CD4-positive, alpha-beta T cell (primary cell): Measurements from ENCODE around the gene PCSK1. TPM values are rescaled to one million over a fixed set of nuclear protein-coding genes. Genes with fewer than 3 reads are reported as not detected.

Experiments
- ATAC-seq: fragments of 200-7000 bp; cut with Tn5 transposase; one replicate; pipeline ENCODE4 v1.10.0; 2022; ENCODE audit warnings: mild to moderate bottlenecking; ENCODE audit not compliant: poor library complexity
- CTCF ChIA-PET: fragments of 350-600 bp; sonication (Branson Sonifier 250); formaldehyde crosslinking; loops from one replicate; lab custom pipeline; 2021; ENCODE audit warnings: antibody characterized with exemption, inconsistent platforms; lab: Charles Lee
- POLR2A ChIA-PET: fragments of 350-600 bp; sonication (Branson Sonifier 250); formaldehyde crosslinking; loops from one replicate; lab custom pipeline; 2021; ENCODE audit warnings: antibody characterized with exemption, inconsistent platforms; lab: Charles Lee
- DNase-seq, 14 experiments: peaks; one replicate each; pipeline ENCODE4 v3.0.0-alpha.2; 2013 to 2020; ENCODE audit warnings: mixed read lengths in 2 of 14
- H3K27ac ChIP-seq, 2 donors: one replicate each; pipeline versions ENCODE4 v1.5.1 to v1.7.0; 2013; ENCODE audit warnings: low read length in 2 of 2, low read depth in 1 of 2, mild to moderate bottlenecking in 1 of 2
- H3K27me3 ChIP-seq, 2 experiments: 1 replicate in 1 of 2; 2 replicates in 1 of 2; pipeline versions ENCODE4 v1.6.1 to v1.7.0; 2013; ENCODE audit warnings: low read length in 2 of 2, control low read depth in 1 of 2, mild to moderate bottlenecking in 1 of 2, moderate library complexity in 1 of 2; ENCODE audit not compliant: insufficient read depth in 2 of 2, control insufficient read depth in 1 of 2
- H3K36me3 ChIP-seq: one replicate; pipeline ENCODE4 v1.6.1; 2013; ENCODE audit warnings: low read length, control low read depth; ENCODE audit not compliant: insufficient read depth
- H3K4me1 ChIP-seq: one replicate; pipeline ENCODE4 v1.6.1; 2013; ENCODE audit warnings: low read length, control low read depth; ENCODE audit not compliant: insufficient read depth
- H3K4me3 ChIP-seq: one replicate; pipeline ENCODE4 v1.5.1; 2013; ENCODE audit warnings: mild to moderate bottlenecking, low read length, moderate library complexity
- H3K9me3 ChIP-seq, 2 experiments: 1 replicate in 1 of 2; 2 replicates in 1 of 2; pipeline versions ENCODE4 v1.6.1 to v1.7.0; 2013; ENCODE audit warnings: low read length in 2 of 2, mild to moderate bottlenecking in 2 of 2, control low read depth in 1 of 2, moderate library complexity in 1 of 2; ENCODE audit not compliant: control insufficient read depth in 1 of 2, insufficient read depth in 1 of 2
- H3K27ac Mint-ChIP-seq: one replicate; pipeline ENCODE4 v1.8.0; 2020; ENCODE audit warnings: mixed read lengths
- H3K27me3 Mint-ChIP-seq: one replicate; pipeline ENCODE4 v1.8.0; 2021; ENCODE audit warnings: mixed read lengths
- H3K36me3 Mint-ChIP-seq: one replicate; pipeline ENCODE4 v1.8.0; 2021; ENCODE audit warnings: low read depth, mixed read lengths
- H3K4me1 Mint-ChIP-seq: one replicate; pipeline ENCODE4 v1.8.0; 2021; ENCODE audit warnings: low read depth, mixed read lengths
- H3K4me3 Mint-ChIP-seq: one replicate; pipeline ENCODE4 v1.8.0; 2020; ENCODE audit warnings: mild to moderate bottlenecking, mixed read lengths
- H3K9me3 Mint-ChIP-seq: one replicate; pipeline ENCODE4 v1.8.0; 2020; ENCODE audit warnings: mixed read lengths
- CTCF ChIP-seq: fragments of 200-600 bp; IDR thresholded peaks from one replicate; pipeline ENCODE4 v1.8.0; 2022; ENCODE audit warnings: antibody characterized with exemption, mild to moderate bottlenecking
- intact Hi-C, 2 experiments: fragments of 100-400 bp; cut with DNase I in 1 of 2; cut with micrococcal nuclease in 1 of 2; formaldehyde crosslinking; loops; one replicate each; pipeline versions ENCODE4 v1.15.1 to v1.9.0; 2023 to 2025; cut with DNase I, micrococcal nuclease
- total RNA-seq, 174 experiments: library from RNA in 2 of 174; stranded (reverse) in 2 of 174; gene quantifications; one replicate each; pipeline ENCODE4 v1.2.3 and lab custom pipeline; 2021 to 2026

The PCSK1 gene
- total RNA-seq, 2 experiments from 2014 or later: not detected

GRCh38 chr5:96415897-96416296 lies 17.2 kb downstream of the PCSK1 start:
- no peaks in the 10 kb centered on the region for H3K9me3 ChIP-seq
- intact Hi-C loops: no loop called here
- peaks cover 7% of the 10 kb centered on the region in 2 experiments for H3K27me3 ChIP-seq
- H3K9me3 Mint-ChIP-seq: no peaks in the 10 kb centered on the region
- H3K4me3 Mint-ChIP-seq: no peak overlapping the region
- H3K4me1 Mint-ChIP-seq: no peaks in the 10 kb centered on the region
- no peak overlapping the region for H3K4me3 ChIP-seq
- peaks cover 16% of the 10 kb centered on the region for H3K27me3 Mint-ChIP-seq
- TF ChIP-seq CTCF: no peak
- H3K36me3 Mint-ChIP-seq: no peaks in the 10 kb centered on the region
- H3K4me1 ChIP-seq: no peaks in the 10 kb centered on the region
- no peak overlapping the region for H3K27ac ChIP-seq
- ChIA-PET CTCF (no interaction called here), POLR2A (no interaction called here)
- H3K27ac Mint-ChIP-seq: no peak overlapping the region
- no peak for DNase-seq
- ATAC-seq: no peak
- no peaks in the 10 kb centered on the region for H3K36me3 ChIP-seq

GRCh38 chr5:96412868-96413449 lies 20.1 kb downstream of the PCSK1 start:
- Histone ChIP-seq H3K4me1 (no peaks in the 10 kb centered on the region), H3K9me3 (no peaks in the 10 kb centered on the region), H3K27ac (no peak overlapping the region), H3K27me3 (peaks cover 0 to 7% of the 10 kb centered on the region in 2 experiments), H3K4me3 (no peak overlapping the region), H3K36me3 (no peaks in the 10 kb centered on the region)
- TF ChIP-seq CTCF: no peak
- DNase-seq: no peak
- Mint-ChIP-seq H3K36me3 (no peaks in the 10 kb centered on the region), H3K4me3 (no peak overlapping the region), H3K27ac (no peak overlapping the region), H3K4me1 (no peaks in the 10 kb centered on the region), H3K9me3 (no peaks in the 10 kb centered on the region), H3K27me3 (peaks cover 9% of the 10 kb centered on the region)
- ChIA-PET CTCF (no interaction called here), POLR2A (no interaction called here)
- no peak for ATAC-seq
- intact Hi-C loops: no loop called here

GRCh38 chr5:96410013-96410412 lies 23.0 kb downstream of the PCSK1 start:
- no peak for ATAC-seq
- no peak for TF ChIP-seq CTCF
- H3K36me3 Mint-ChIP-seq: no peaks in the 10 kb centered on the region

More at GRCh38 chr5:96410013-96410412, 23.0 kb downstream of the PCSK1 start:
- H3K27ac Mint-ChIP-seq: no peak overlapping the region
- no peaks in the 10 kb centered on the region for H3K4me1 ChIP-seq
- H3K27me3 Mint-ChIP-seq: peaks cover 9% of the 10 kb centered on the region
- intact Hi-C loops: no loop called here
- H3K9me3 Mint-ChIP-seq: no peaks in the 10 kb centered on the region
- no peaks in the 10 kb centered on the region for H3K4me1 Mint-ChIP-seq
- peaks cover 0 to 4% of the 10 kb centered on the region in 2 experiments for H3K27me3 ChIP-seq
- H3K4me3 ChIP-seq: no peak overlapping the region
- POLR2A ChIA-PET: no interaction called here
- H3K27ac ChIP-seq: no peak overlapping the region
- no peak overlapping the region for H3K4me3 Mint-ChIP-seq
- no peak for DNase-seq
- no peaks in the 10 kb centered on the region for H3K9me3 ChIP-seq
- H3K36me3 ChIP-seq: no peaks in the 10 kb centered on the region
- CTCF ChIA-PET: no interaction called here
